ENCODE measurements around the gene SPDYE6. TPM values are rescaled to one million over a fixed set of nuclear protein-coding genes. Genes with fewer than 3 reads are reported as not detected.
"Not testable (repeated sequence)": the region's sequence is repeated elsewhere in the genome, so short reads cannot be mapped to it uniquely, and the experiment has no call there.

SPDYE6 gene, protein sequence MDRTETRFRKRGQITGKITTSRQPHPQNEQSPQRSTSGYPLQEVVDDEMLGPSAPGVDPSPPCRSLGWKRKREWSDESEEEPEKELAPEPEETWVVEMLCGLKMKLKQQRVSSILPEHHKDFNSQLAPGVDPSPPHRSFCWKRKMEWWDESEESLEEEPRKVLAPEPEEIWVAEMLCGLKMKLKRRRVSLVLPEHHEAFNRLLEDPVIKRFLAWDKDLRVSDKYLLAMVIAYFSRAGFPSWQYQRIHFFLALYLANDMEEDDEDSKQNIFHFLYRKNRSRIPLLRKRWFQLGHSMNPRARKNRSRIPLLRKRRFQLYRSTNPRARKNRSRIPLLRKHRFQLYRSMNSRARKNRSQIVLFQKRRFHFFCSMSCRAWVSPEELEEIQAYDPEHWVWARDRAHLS
- total RNA-seq: not detected

- H3K27ac Mint-ChIP-seq; H3K4me1 Mint-ChIP-seq; H3K27me3 Mint-ChIP-seq; ATAC-seq (replicated peaks); H3K9me3 Mint-ChIP-seq; H3K36me3 Mint-ChIP-seq (ENCODE audit: low read depth); H3K4me3 Mint-ChIP-seq: not testable (repeated sequence)
Measured at GRCh38 chr7:102356344-102356743, at the start of gene SPDYE6. SPDYE6 (minus strand) TSS chr7:102356444; CDS start chr7:102356023, 421 bp downstream.

GRCh38 chr7:102404862-102405188 lies 48.6 kb upstream of the SPDYE6 start:
- H3K4me1 Mint-ChIP-seq; H3K4me3 Mint-ChIP-seq; H3K27me3 Mint-ChIP-seq; H3K27ac Mint-ChIP-seq; H3K9me3 Mint-ChIP-seq; ATAC-seq (replicated peaks): not testable (repeated sequence)
- H3K36me3 Mint-ChIP-seq (ENCODE audit: low read depth): peaks cover 100% of the 10 kb centered on the region

GRCh38 chr7:102404005-102404861 lies 48.0 kb upstream of the SPDYE6 start:
- no peaks in the 10 kb centered on the region for H3K9me3 Mint-ChIP-seq
- H3K27me3 Mint-ChIP-seq: no peaks in the 10 kb centered on the region
- H3K27ac Mint-ChIP-seq: peak overlapping the region; percentile 12
- H3K36me3 Mint-ChIP-seq (ENCODE audit: low read depth): peaks cover 100% of the 10 kb centered on the region
- H3K4me3 Mint-ChIP-seq: no peak overlapping the region
- peaks cover 4% of the 10 kb centered on the region for H3K4me1 Mint-ChIP-seq
- peak; percentile 91 for ATAC-seq (replicated peaks)

DNA sequence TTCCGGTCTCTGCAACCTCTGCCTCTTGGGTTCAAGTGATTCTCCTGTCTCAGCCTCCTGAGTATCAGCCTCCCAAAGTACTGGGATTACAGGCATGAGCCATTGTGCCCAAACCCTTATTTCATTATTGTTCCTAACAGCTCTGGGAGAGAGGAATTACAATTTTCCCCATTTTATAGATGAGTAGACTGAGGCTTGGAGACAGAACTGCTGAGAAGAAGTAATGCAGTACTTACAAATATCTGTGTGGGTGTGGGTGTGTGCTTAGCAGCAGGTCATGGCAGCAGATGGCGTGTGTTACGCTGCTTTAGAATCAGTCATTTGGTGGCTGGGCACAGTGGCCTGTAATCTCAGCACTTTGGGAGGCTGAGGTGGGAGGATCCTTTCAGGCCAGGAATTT lies 47.3 kb upstream of the SPDYE6 start:
- ATAC-seq (replicated peaks): no peak
- peaks cover 100% of the 10 kb centered on the region for H3K36me3 Mint-ChIP-seq (ENCODE audit: low read depth)
- H3K27ac Mint-ChIP-seq: peak overlapping the region; percentile 12
- no peaks in the 10 kb centered on the region for H3K27me3 Mint-ChIP-seq
- no peak overlapping the region for H3K4me3 Mint-ChIP-seq
- H3K4me1 Mint-ChIP-seq: peaks cover 4% of the 10 kb centered on the region
- H3K9me3 Mint-ChIP-seq: no peaks in the 10 kb centered on the region

GRCh38 chr7:102400360-102400759 lies 44.1 kb upstream of the SPDYE6 start:
- peaks cover 99% of the 10 kb centered on the region for H3K36me3 Mint-ChIP-seq (ENCODE audit: low read depth)
- H3K27ac Mint-ChIP-seq: no peak overlapping the region
- H3K27me3 Mint-ChIP-seq: no peaks in the 10 kb centered on the region
- H3K4me3 Mint-ChIP-seq: no peak overlapping the region
- H3K9me3 Mint-ChIP-seq: no peaks in the 10 kb centered on the region
- ATAC-seq (replicated peaks): no peak
- H3K4me1 Mint-ChIP-seq: peaks cover 15% of the 10 kb centered on the region

GRCh38 chr7:102398543-102398942 lies 42.3 kb upstream of the SPDYE6 start:
- Mint-ChIP-seq H3K9me3 (no peaks in the 10 kb centered on the region), H3K4me1 (peaks cover 15% of the 10 kb centered on the region), H3K4me3 (no peak overlapping the region), H3K27ac (no peak overlapping the region), H3K27me3 (no peaks in the 10 kb centered on the region), H3K36me3 (ENCODE audit: low read depth) (peaks cover 89% of the 10 kb centered on the region)
- ATAC-seq (replicated peaks): no peak

- Mint-ChIP-seq H3K36me3 (ENCODE audit: low read depth) (peaks cover 85% of the 10 kb centered on the region), H3K4me3 (peak overlapping the region; percentile 96), H3K27ac (peak overlapping the region; percentile 95), H3K27me3 (no peaks in the 10 kb centered on the region), H3K4me1 (peaks cover 15% of the 10 kb centered on the region), H3K9me3 (no peaks in the 10 kb centered on the region)
- ATAC-seq (replicated peaks): no peak
Measured at GRCh38 chr7:102396710-102397019, 40.4 kb upstream of the SPDYE6 start.

DNA sequence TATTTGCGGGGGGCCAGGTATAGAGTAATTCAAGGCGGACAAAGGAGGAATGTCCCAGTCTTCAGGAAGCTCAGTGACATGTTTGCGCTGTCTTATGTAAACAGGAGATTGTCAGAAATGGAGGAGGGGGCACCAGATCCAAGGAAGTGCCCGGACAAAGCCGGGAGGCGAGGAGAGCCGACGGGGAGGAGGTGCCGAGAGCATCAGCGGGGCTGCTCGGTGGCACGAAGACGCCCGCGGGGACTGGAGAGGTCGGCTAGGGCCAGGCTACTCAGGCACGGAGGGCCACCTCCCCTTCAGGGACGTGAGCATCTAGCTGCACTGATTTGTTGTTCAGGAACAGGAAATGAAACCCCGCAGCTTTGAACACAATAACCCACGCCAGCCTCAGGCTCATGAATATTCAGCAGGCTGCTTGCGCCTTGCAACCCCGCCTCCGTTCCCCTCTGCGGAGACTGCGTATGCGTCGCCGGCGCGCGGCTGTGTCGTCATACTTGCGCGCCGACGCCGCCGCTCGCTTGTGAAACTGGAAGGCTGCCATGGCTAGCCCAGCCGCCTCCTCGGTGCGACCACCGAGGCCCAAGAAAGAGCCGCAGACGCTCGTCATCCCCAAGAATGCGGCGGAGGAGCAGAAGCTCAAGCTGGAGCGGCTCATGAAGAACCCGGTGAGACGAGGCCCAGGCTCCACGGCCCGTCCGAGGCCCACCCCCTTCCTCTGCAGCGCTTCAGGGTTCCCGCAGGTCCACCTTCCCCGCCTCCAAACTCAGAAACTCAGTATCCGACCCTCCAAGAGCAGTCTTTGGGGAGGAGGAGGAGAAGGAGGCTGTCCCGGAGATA lies 39.8 kb upstream of the SPDYE6 start, which contains the start of gene PRKRIP1:
Gene PRKRIP1 (plus strand): TSS at position 491 of the 837 bp plus-strand sequence. CDS start 49 bp downstream, at position 540.
- H3K36me3 Mint-ChIP-seq (ENCODE audit: low read depth): peaks cover 81% of the 10 kb centered on the region
- H3K4me1 Mint-ChIP-seq: peaks cover 15% of the 10 kb centered on the region
- peak within 1 kb of the TSS; percentile 95 for H3K27ac Mint-ChIP-seq
- no peaks in the 10 kb centered on the region for H3K9me3 Mint-ChIP-seq
- no peaks in the 10 kb centered on the region for H3K27me3 Mint-ChIP-seq
- peak within 1 kb of the TSS; percentile 96 for H3K4me3 Mint-ChIP-seq
- peak; percentile 98 for ATAC-seq (replicated peaks)

DNA sequence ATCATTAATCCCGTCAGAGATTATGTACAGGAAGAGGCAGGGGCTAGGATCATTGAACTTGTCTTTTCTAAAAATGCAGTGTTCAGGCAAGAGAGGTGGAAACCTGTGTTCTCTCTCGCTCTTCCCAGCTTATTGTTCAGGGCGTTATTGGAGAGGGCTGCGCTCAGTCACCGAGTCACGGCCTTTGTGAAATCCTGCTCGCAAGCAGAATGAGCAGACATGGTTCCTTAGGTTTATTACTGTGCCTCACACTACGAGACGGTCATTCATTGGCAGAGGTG lies 39.3 kb upstream of the SPDYE6 start:
- peaks cover 11% of the 10 kb centered on the region for H3K4me1 Mint-ChIP-seq
- ATAC-seq (replicated peaks): peak; percentile 23
- no peaks in the 10 kb centered on the region for H3K27me3 Mint-ChIP-seq
- no peaks in the 10 kb centered on the region for H3K9me3 Mint-ChIP-seq
- H3K36me3 Mint-ChIP-seq (ENCODE audit: low read depth): peaks cover 76% of the 10 kb centered on the region
- H3K4me3 Mint-ChIP-seq: peak overlapping the region; percentile 96
- peak overlapping the region; percentile 95 for H3K27ac Mint-ChIP-seq

DNA sequence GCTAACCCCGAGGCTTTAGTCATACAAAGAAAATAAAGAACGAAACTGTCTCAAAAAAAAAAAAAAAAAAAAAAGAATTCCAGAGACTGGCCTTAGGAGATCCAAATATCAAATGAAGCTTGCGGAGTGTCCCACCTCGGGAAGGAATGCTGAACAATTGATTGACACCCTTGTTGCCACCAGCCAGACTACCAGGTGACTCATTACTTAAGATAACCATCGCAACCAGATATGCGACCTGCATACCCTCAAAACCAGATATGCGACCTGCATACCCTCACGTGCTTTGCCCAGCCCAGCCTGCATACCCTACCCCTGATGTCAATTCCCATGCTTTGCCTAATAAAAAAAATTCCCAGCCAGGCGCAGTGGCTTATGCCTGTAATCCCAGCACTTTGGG lies 37.2 kb upstream of the SPDYE6 start:
- no peak for ATAC-seq (replicated peaks)
- H3K36me3 Mint-ChIP-seq (ENCODE audit: low read depth): peaks cover 65% of the 10 kb centered on the region
- no peaks in the 10 kb centered on the region for H3K27me3 Mint-ChIP-seq

GRCh38 chr7:102392330-102392729 lies 36.1 kb upstream of the SPDYE6 start:
- H3K4me1 Mint-ChIP-seq: peaks cover 13% of the 10 kb centered on the region
- H3K36me3 Mint-ChIP-seq (ENCODE audit: low read depth): peaks cover 56% of the 10 kb centered on the region
- H3K4me3 Mint-ChIP-seq: no peak overlapping the region
- no peak overlapping the region for H3K27ac Mint-ChIP-seq
- no peaks in the 10 kb centered on the region for H3K9me3 Mint-ChIP-seq
- ATAC-seq (replicated peaks): no peak
- H3K27me3 Mint-ChIP-seq: no peaks in the 10 kb centered on the region

More for the DNA sequence above, 37.2 kb upstream of the SPDYE6 start:
- peaks cover 15% of the 10 kb centered on the region for H3K4me1 Mint-ChIP-seq
- H3K27ac Mint-ChIP-seq: no peak overlapping the region
- no peak overlapping the region for H3K4me3 Mint-ChIP-seq
- no peaks in the 10 kb centered on the region for H3K9me3 Mint-ChIP-seq

GRCh38 chr7:102390697-102391484 lies 34.6 kb upstream of the SPDYE6 start:
- Mint-ChIP-seq H3K4me1 (peaks cover 10% of the 10 kb centered on the region), H3K27ac (no peak overlapping the region), H3K36me3 (ENCODE audit: low read depth) (peaks cover 56% of the 10 kb centered on the region), H3K27me3 (no peaks in the 10 kb centered on the region), H3K4me3 (no peak overlapping the region), H3K9me3 (no peaks in the 10 kb centered on the region)
- peak; percentile 74 for ATAC-seq (replicated peaks)

- no peak for ATAC-seq (replicated peaks)
- peaks cover 4% of the 10 kb centered on the region for H3K4me1 Mint-ChIP-seq
- H3K9me3 Mint-ChIP-seq: no peaks in the 10 kb centered on the region
- no peak overlapping the region for H3K4me3 Mint-ChIP-seq
- no peak overlapping the region for H3K27ac Mint-ChIP-seq
- H3K36me3 Mint-ChIP-seq (ENCODE audit: low read depth): peaks cover 61% of the 10 kb centered on the region
- H3K27me3 Mint-ChIP-seq: no peaks in the 10 kb centered on the region
Measured at GRCh38 chr7:102389810-102390209, 33.6 kb upstream of the SPDYE6 start.

DNA sequence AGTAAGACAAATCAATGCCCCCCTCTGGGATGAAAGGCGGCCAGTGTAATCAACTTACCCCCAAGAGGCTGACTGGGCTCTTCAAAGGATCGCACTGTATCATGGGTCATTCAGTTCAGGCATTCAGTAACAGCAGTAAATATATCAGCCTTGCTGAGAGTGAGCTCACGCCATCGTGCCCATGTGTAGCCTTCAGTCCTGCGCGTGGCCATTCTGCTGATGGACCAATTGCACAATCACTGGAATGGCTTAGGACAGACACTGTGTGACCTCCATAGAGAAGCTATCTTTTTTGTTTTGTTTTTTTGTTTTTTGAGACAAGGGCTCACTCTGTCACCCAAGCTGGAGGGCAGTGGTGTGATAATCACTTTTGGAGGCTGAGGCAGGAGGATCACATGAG lies 30.8 kb upstream of the SPDYE6 start:
- Mint-ChIP-seq H3K36me3 (ENCODE audit: low read depth) (peaks cover 69% of the 10 kb centered on the region), H3K27me3 (no peaks in the 10 kb centered on the region), H3K4me1 (peaks cover 4% of the 10 kb centered on the region), H3K4me3 (no peak overlapping the region), H3K27ac (no peak overlapping the region), H3K9me3 (no peaks in the 10 kb centered on the region)
- ATAC-seq (replicated peaks): no peak

Data from activated T-helper 17 cell treated with anti-CD3 and anti-CD28 coated beads, Interleukin-2, amount 50 U/mL, for 72 hours (primary cell).